ENCODE data around the gene GLRA2.

- TF ChIP-seq CTCF (IDR thresholded peaks at IDR 0.05) (no peak), EZH2 (IDR thresholded peaks at IDR 0.05) (no peak), EZH2phosphoT487 (IDR thresholded peaks at IDR 0.05) (no peak)
Measured at GRCh38 chrX:14717949-14718348, 188.6 kb downstream of the GLRA2 start.

All from neural progenitor cell (in vitro differentiated cells).